Left lung (tissue), 10 donors: ENCODE measurements around the gene TTLL1. TPM values are rescaled to one million over a fixed set of nuclear protein-coding genes. Genes with fewer than 3 reads are reported as not detected.

Experiments used
- ATAC-seq: fragments of 200-7000 bp; cut with Tn5 transposase; one replicate; pipeline ENCODE4 v1.9.1; 2020; ENCODE audit warnings: moderate library complexity
- DNase-seq, 4 donors: peaks; one replicate each; pipeline ENCODE4 v3.0.0-alpha.2; 2013 to 2020
- H3K27ac ChIP-seq, 2 donors: fragments of 200-600 bp; sonication (generic) in 1 of 2; one replicate each; pipeline versions ENCODE4 v1.5.0 to v1.8.0; 2020 to 2021
- H3K27me3 ChIP-seq, 2 donors: fragments of 200-600 bp; sonication (generic) in 1 of 2; one replicate each; pipeline versions ENCODE4 v1.5.0 to v1.8.0; 2020 to 2021
- H3K36me3 ChIP-seq, 2 donors: fragments of 200-600 bp; sonication (generic) in 1 of 2; one replicate each; pipeline versions ENCODE4 v1.5.0 to v1.8.0; 2020 to 2021
- H3K4me1 ChIP-seq, 2 donors: fragments of 200-600 bp; one replicate each; pipeline ENCODE4 v1.8.0; 2021
- H3K4me3 ChIP-seq, 2 donors: fragments of 200-600 bp; sonication (generic) in 1 of 2; one replicate each; pipeline versions ENCODE4 v1.5.0 to v1.8.0; 2020 to 2021; ENCODE audit warnings: mild to moderate bottlenecking in 1 of 2
- H3K9me3 ChIP-seq, 2 donors: fragments of 200-600 bp; sonication (generic) in 1 of 2; one replicate each; pipeline versions ENCODE4 v1.5.0 to v1.8.0; 2020 to 2021
- intact Hi-C, 2 donors: fragments of 100-400 bp; cut with DNase I; formaldehyde crosslinking; loops; one replicate each; pipeline versions ENCODE4 v1.11.2 to v1.14.2; 2022
- polyA plus RNA-seq, 6 donors: library from polyadenylated mRNA; unstranded; fragments of 120-200 nt; gene quantifications; one replicate each; pipeline ENCODE4 v1.2.1, GENCODE V29; 2013; ENCODE audit not compliant: insufficient read length in 6 of 6
- total RNA-seq, 2 donors: library from RNA; stranded (reverse); fragmentation: NEBNext Ultra II Directional; extraction: Animal tissue kit (Norgen Biotek cat#: 25700); gene quantifications; one replicate each; pipeline ENCODE4 v1.2.1, GENCODE V29; 2021
- TF ChIP-seq, protein P1 (sequence below), 2 donors: fragments of 200-600 bp; sonication (generic) in 1 of 2; IDR thresholded peaks; one replicate each; pipeline versions ENCODE4 v1.5.0 to v1.8.0; 2021; ENCODE audit warnings: antibody characterized with exemption in 2 of 2
- donor health status: DM: no; HTN: yes; CAD: no.
- donor health status: DM: no; HTN: no; CAD: no.

The TTLL1 gene
- total and polyA plus RNA-seq, 8 donors = 5.3 to 19.1 (median 16.2) TPM

DNA sequence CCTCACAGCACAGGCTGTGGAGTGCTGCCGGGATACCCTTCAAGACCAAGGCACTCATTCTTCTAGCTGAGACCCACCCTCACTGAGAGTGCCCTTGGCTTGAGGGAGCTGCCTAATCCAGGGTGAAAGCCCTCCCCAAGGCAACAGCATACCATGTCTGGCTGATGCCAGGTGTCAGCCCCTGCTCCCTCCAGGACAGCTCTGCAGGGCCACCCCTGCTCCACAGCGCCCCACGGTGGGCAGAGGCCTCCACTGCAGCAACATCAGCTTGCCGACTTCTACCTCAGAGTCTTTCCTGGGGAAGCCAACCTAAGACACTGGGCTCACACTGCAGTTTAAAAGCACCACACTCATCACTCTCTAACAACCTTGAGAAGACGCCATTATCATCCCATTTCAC, 29.0 kb downstream of the TTLL1 start:
- Histone ChIP-seq H3K27me3 (no peaks in the 10 kb centered on the region), H3K9me3 (no peaks in the 10 kb centered on the region), H3K4me3 (no peak overlapping the region), H3K36me3 (peaks cover 0 to 33% of the 10 kb centered on the region in 2 donors), H3K4me1 (no peaks in the 10 kb centered on the region), H3K27ac (no peak overlapping the region)
- TF ChIP-seq, protein P1, sequence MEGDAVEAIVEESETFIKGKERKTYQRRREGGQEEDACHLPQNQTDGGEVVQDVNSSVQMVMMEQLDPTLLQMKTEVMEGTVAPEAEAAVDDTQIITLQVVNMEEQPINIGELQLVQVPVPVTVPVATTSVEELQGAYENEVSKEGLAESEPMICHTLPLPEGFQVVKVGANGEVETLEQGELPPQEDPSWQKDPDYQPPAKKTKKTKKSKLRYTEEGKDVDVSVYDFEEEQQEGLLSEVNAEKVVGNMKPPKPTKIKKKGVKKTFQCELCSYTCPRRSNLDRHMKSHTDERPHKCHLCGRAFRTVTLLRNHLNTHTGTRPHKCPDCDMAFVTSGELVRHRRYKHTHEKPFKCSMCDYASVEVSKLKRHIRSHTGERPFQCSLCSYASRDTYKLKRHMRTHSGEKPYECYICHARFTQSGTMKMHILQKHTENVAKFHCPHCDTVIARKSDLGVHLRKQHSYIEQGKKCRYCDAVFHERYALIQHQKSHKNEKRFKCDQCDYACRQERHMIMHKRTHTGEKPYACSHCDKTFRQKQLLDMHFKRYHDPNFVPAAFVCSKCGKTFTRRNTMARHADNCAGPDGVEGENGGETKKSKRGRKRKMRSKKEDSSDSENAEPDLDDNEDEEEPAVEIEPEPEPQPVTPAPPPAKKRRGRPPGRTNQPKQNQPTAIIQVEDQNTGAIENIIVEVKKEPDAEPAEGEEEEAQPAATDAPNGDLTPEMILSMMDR (IDR thresholded peaks at IDR 0.05) = peak in 1 of 2 donors; percentile 15
- no peak for DNase-seq
- intact Hi-C loops = no loop called here
- ATAC-seq = peak; percentile 71

DNA sequence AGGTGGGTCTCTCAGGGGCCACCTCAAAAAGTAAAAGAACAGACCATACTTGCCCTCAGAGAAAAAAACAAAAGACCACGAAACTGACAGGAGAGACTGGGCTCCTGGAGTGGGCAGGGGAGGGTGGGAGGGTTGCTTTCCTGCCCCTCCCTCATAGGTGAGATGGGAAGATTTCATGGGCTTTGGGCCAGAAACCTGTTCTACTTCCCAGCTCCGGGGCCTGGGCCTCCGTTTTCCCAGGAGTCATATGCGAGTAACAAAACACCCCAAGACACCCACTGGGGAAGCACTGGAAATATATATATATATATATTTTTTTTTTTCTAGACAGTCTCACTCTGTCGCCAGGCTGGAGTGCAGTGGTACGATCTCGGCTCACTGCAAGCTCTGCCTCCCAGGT, 31.6 kb downstream of the TTLL1 start:
- Histone ChIP-seq H3K9me3 (no peaks in the 10 kb centered on the region), H3K4me1 (no peaks in the 10 kb centered on the region), H3K4me3 (no peak overlapping the region), H3K36me3 (peaks cover 0 to 14% of the 10 kb centered on the region in 2 donors), H3K27me3 (no peaks in the 10 kb centered on the region), H3K27ac (no peak overlapping the region)
- DNase-seq (no peak), ATAC-seq (no peak)
- intact Hi-C loops = no loop called here
- TF ChIP-seq, protein P1 (IDR thresholded peaks at IDR 0.05) = no peak

DNA sequence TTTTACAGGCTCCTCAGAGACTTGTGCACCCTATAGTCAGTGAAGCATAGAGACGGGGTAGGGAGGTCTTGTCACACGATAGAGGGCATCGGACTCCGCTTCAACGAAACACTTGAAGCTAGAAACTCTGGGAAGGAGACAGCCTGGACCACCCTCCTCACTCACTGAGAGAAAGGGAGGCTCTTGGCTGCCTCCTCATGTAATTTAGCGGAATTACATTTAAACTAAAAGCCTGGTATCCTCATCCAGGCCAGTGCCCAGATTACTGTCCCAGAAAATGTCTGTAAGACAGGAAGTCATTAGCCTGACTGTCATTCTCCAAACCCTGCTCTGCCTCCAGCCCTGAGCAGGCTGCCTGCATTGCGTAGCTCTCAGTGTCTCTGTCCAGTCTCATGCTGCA, 36.0 kb downstream of the TTLL1 start:
- H3K36me3 ChIP-seq = peaks cover 0 to 10% of the 10 kb centered on the region in 2 donors
- DNase-seq (no peak), ATAC-seq (no peak)
- H3K4me3 ChIP-seq = no peak overlapping the region
- intact Hi-C loops = no loop called here
- no peaks in the 10 kb centered on the region for H3K27me3 ChIP-seq
- TF ChIP-seq, protein P1 (IDR thresholded peaks at IDR 0.05) = no peak
- no peaks in the 10 kb centered on the region for H3K4me1 ChIP-seq
- H3K9me3 ChIP-seq = no peaks in the 10 kb centered on the region
- no peak overlapping the region for H3K27ac ChIP-seq

DNA sequence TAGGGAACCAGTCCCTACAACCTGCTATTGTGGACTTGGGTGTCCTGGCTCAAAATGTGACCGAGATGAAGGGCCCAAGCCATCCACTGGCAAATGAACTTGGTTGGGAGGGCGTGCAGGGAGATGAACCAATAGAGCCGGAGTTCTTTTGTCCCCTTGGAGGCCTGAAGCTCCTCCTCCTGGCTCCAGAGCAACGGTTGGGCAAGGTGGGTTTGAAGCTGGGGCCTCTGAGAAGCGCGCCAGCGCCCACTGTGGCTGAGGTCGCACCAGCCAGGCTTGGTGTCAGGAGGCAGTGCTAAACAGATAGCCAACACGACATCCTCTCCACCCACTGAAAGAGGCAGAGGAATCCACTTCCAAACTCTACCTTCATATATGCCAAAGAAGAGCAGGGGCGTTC, 38.2 kb downstream of the TTLL1 start:
- DNase-seq = no peak
- H3K27me3 ChIP-seq = no peaks in the 10 kb centered on the region
- intact Hi-C loops = no loop called here

DNA sequence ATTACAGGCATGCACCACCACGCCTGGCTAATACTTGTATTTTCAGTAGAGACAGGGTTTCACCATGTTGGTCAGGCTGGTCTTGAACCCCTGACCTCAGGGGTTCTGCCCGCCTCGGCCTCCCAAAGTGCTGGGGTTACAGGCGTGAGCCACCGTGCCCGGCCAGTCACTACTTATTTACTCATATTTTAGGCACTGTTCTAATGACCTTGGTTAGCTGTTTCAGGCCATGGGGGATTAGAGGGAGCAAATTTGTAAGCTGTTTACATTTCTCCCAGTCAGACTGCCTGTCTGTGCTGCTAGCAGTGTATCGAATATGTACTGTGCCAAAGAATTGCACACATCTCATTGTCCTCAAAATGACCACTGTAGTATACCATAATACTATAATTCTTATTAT, 41.6 kb downstream of the TTLL1 start:
- H3K27ac ChIP-seq = no peak overlapping the region
- DNase-seq = no peak
- intact Hi-C loops = no loop called here
- TF ChIP-seq, protein P1 (IDR thresholded peaks at IDR 0.05) = no peak
- H3K27me3 ChIP-seq = no peaks in the 10 kb centered on the region
- ATAC-seq = no peak
- peaks cover 0 to 10% of the 10 kb centered on the region in 2 donors for H3K36me3 ChIP-seq
- H3K4me3 ChIP-seq = no peak overlapping the region
- H3K4me1 ChIP-seq = no peaks in the 10 kb centered on the region
- H3K9me3 ChIP-seq = no peaks in the 10 kb centered on the region

More for the DNA sequence above, 38.2 kb downstream of the TTLL1 start:
- Histone ChIP-seq H3K36me3 (peaks cover 0 to 10% of the 10 kb centered on the region in 2 donors), H3K4me1 (no peaks in the 10 kb centered on the region), H3K4me3 (no peak overlapping the region), H3K27ac (no peak overlapping the region), H3K9me3 (no peaks in the 10 kb centered on the region)
- ATAC-seq = no peak
- TF ChIP-seq, protein P1 (IDR thresholded peaks at IDR 0.05) = no peak
